ENCODE data around the gene TTC9. TPM values are rescaled to one million over a fixed set of nuclear protein-coding genes. Genes with fewer than 3 reads are reported as not detected.

TTC9 gene
- total and polyA plus RNA-seq, 10 of the 15 experiments (the other 5 are each of a cell fraction or from before 2014, with no cell fraction given), result 0.87 to 15.8 (median 7.8) TPM

DNA sequence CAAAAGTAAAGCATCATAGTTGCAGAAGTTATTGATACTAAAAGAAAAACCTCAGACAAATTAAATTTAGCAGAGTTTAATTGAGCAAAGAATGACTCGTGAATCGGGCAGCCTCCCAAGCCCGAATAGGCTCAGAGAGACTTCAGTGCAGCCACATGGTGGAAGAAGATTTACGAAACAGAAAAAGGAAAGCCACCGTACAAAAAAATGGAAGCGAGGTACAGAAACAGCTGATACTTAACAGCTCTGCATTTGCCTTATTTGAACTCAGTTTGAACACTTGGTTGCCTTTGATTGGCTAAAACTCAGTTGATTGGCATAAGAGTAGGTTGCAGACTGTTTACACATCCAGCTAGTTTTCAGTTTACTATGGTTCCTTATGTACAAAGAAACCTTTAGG is 12.9 kb downstream of the TTC9 start (continued):
- TF ChIP-seq YBX1 (IDR thresholded peaks at IDR 0.05) (no peak), HDAC6 (IDR thresholded peaks at IDR 0.05; ENCODE audit: unreplicated experiment) (no peak), NBN (IDR thresholded peaks at IDR 0.05) (no peak), DPF2 (IDR thresholded peaks at IDR 0.05) (no peak; the same call in 1 of the 2 replicates), SUPT20H (IDR thresholded peaks at IDR 0.05; ENCODE audit: borderline replicate concordance, control insufficient read depth, low read depth, low read length) (no peak), POLR2AphosphoS2 (IDR thresholded peaks at IDR 0.05; ENCODE audit: low read depth, low read length) (no peak), PAX8 (IDR thresholded peaks at IDR 0.05) (no peak), SRF (IDR thresholded peaks at IDR 0.05; ENCODE audit: low read depth in 2 of 2, low read length in 2 of 2) (peak in 1 of 2 experiments; percentile 64; a peak in 2 of 4 replicates), RBBP5 (conservative IDR thresholded peaks at IDR 0.05) (no peak), FOXM1 (IDR thresholded peaks at IDR 0.05; ENCODE audit: low read depth, low read length) (0 out of 2 replicates have a peak, but pooled peaks have one; percentile 44), NFXL1 (IDR thresholded peaks at IDR 0.05; ENCODE audit: borderline replicate concordance) (no peak), BACH1 (IDR thresholded peaks at IDR 0.05; ENCODE audit: borderline replicate concordance) (no peak), NFYB (IDR thresholded peaks at IDR 0.05; ENCODE audit: insufficient read depth, low read depth, low read length) (peak; percentile 52; the same call in 1 of the 2 replicates), LARP7 (IDR thresholded peaks at IDR 0.05) (no peak), KDM1A (IDR thresholded peaks at IDR 0.05; ENCODE audit: borderline replicate concordance) (no peak), ASH2L (IDR thresholded peaks at IDR 0.05; ENCODE audit: borderline replicate concordance, low read depth) (no peak), NR2F1 (conservative IDR thresholded peaks at IDR 0.05) (no peak), NFYA (IDR thresholded peaks at IDR 0.05; ENCODE audit: borderline replicate concordance, low read depth, low read length) (no peak)
- TF ChIP-seq, protein P1, sequence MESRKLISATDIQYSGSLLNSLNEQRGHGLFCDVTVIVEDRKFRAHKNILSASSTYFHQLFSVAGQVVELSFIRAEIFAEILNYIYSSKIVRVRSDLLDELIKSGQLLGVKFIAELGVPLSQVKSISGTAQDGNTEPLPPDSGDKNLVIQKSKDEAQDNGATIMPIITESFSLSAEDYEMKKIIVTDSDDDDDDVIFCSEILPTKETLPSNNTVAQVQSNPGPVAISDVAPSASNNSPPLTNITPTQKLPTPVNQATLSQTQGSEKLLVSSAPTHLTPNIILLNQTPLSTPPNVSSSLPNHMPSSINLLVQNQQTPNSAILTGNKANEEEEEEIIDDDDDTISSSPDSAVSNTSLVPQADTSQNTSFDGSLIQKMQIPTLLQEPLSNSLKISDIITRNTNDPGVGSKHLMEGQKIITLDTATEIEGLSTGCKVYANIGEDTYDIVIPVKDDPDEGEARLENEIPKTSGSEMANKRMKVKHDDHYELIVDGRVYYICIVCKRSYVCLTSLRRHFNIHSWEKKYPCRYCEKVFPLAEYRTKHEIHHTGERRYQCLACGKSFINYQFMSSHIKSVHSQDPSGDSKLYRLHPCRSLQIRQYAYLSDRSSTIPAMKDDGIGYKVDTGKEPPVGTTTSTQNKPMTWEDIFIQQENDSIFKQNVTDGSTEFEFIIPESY (IDR thresholded peaks at IDR 0.05), result no peak
- TF ChIP-seq, protein P2, sequence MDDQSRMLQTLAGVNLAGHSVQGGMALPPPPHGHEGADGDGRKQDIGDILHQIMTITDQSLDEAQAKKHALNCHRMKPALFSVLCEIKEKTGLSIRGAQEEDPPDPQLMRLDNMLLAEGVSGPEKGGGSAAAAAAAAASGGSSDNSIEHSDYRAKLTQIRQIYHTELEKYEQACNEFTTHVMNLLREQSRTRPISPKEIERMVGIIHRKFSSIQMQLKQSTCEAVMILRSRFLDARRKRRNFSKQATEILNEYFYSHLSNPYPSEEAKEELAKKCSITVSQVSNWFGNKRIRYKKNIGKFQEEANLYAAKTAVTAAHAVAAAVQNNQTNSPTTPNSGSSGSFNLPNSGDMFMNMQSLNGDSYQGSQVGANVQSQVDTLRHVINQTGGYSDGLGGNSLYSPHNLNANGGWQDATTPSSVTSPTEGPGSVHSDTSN (IDR thresholded peaks at IDR 0.05; ENCODE audit: insufficient replicate concordance, low read depth, low read length), result peak; percentile 75
- TF ChIP-seq, protein P3, sequence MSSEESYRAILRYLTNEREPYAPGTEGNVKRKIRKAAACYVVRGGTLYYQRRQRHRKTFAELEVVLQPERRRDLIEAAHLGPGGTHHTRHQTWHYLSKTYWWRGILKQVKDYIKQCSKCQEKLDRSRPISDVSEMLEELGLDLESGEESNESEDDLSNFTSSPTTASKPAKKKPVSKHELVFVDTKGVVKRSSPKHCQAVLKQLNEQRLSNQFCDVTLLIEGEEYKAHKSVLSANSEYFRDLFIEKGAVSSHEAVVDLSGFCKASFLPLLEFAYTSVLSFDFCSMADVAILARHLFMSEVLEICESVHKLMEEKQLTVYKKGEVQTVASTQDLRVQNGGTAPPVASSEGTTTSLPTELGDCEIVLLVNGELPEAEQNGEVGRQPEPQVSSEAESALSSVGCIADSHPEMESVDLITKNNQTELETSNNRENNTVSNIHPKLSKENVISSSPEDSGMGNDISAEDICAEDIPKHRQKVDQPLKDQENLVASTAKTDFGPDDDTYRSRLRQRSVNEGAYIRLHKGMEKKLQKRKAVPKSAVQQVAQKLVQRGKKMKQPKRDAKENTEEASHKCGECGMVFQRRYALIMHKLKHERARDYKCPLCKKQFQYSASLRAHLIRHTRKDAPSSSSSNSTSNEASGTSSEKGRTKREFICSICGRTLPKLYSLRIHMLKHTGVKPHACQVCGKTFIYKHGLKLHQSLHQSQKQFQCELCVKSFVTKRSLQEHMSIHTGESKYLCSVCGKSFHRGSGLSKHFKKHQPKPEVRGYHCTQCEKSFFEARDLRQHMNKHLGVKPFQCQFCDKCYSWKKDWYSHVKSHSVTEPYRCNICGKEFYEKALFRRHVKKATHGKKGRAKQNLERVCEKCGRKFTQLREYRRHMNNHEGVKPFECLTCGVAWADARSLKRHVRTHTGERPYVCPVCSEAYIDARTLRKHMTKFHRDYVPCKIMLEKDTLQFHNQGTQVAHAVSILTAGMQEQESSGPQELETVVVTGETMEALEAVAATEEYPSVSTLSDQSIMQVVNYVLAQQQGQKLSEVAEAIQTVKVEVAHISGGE (CRISPR knock-in tag; IDR thresholded peaks at IDR 0.05), result no peak
- TF ChIP-seq, protein P4, sequence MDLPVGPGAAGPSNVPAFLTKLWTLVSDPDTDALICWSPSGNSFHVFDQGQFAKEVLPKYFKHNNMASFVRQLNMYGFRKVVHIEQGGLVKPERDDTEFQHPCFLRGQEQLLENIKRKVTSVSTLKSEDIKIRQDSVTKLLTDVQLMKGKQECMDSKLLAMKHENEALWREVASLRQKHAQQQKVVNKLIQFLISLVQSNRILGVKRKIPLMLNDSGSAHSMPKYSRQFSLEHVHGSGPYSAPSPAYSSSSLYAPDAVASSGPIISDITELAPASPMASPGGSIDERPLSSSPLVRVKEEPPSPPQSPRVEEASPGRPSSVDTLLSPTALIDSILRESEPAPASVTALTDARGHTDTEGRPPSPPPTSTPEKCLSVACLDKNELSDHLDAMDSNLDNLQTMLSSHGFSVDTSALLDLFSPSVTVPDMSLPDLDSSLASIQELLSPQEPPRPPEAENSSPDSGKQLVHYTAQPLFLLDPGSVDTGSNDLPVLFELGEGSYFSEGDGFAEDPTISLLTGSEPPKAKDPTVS (IDR thresholded peaks at IDR 0.05; ENCODE audit: low read depth, low read length), result no peak
- TF ChIP-seq, protein P5, sequence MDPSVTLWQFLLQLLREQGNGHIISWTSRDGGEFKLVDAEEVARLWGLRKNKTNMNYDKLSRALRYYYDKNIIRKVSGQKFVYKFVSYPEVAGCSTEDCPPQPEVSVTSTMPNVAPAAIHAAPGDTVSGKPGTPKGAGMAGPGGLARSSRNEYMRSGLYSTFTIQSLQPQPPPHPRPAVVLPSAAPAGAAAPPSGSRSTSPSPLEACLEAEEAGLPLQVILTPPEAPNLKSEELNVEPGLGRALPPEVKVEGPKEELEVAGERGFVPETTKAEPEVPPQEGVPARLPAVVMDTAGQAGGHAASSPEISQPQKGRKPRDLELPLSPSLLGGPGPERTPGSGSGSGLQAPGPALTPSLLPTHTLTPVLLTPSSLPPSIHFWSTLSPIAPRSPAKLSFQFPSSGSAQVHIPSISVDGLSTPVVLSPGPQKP (IDR thresholded peaks at IDR 0.05; ENCODE audit: low read depth, low read length), result no peak

Measured in GM12878 (cell line).